ENCODE results near the gene TMED5.

The TMED5 gene

DNA sequence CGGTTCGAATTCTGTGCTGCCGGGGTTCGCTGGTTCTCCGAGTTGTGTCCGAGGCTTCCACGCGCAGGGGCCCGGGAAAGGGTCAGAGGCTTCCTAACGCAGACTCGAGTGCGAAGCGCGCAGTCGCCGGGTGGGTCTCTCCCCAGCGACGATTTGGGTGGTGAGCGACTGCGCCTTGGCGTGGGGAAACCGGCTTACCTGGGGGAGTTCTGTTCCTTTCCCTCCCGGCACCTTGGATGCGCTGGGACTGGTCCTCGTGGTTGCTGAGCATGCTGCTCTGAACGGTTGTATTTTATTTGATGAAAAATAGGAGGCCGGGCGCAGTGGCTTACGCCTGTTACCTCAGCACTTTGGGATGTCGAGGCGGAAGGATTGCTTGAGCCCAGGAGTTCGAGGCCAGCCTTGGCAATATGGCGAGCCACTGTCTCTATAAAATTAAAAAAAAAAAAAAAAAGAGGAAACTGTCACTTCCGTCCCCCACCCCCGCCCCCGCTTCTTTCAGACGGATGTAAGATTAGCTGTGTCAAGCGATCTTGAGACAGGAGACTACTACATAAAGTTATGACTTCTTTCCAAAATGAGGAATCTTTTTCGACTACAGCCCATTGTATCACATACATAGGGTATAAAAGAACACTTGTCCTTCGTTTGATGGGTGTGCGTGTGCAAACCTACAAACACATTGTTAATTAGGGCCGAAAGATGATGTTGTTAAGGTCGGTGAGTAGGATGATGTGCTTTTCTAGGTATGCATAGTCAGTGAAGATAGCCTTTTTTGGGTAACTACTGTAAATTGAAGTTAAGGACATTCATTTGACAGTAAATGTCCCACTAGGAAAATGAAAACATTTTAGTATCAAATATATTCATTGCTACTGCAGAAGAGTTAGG lies 755 bp upstream of the TMED5 start, which contains the start of gene CCDC18 (continued):
- TF ChIP-seq ZNF248 (tag by site-specific recombination; IDR thresholded peaks at IDR 0.05) (no peak), ZNF626 (tag by site-specific recombination; IDR thresholded peaks at IDR 0.05) (no peak)

DNA sequence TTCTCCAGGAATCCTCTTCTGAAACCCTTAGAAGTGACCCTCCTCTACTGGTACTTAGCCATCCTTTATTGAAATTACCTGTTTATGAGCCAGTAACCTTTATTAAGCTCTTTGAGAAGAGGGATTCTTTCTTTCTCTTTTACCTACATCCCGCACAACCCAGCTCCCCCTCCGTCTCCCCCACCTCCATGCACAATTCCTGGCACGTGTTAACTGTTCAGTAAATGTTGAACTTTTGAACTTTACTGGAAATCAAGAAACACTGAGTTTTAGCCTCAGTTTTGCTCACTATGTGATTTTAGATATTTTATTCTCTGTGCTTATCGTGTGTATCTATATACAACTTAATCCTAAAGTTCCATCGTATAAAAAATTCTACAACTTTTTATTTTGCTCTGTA lies 1.8 kb downstream of the TMED5 start:
- TF ChIP-seq, protein P1, sequence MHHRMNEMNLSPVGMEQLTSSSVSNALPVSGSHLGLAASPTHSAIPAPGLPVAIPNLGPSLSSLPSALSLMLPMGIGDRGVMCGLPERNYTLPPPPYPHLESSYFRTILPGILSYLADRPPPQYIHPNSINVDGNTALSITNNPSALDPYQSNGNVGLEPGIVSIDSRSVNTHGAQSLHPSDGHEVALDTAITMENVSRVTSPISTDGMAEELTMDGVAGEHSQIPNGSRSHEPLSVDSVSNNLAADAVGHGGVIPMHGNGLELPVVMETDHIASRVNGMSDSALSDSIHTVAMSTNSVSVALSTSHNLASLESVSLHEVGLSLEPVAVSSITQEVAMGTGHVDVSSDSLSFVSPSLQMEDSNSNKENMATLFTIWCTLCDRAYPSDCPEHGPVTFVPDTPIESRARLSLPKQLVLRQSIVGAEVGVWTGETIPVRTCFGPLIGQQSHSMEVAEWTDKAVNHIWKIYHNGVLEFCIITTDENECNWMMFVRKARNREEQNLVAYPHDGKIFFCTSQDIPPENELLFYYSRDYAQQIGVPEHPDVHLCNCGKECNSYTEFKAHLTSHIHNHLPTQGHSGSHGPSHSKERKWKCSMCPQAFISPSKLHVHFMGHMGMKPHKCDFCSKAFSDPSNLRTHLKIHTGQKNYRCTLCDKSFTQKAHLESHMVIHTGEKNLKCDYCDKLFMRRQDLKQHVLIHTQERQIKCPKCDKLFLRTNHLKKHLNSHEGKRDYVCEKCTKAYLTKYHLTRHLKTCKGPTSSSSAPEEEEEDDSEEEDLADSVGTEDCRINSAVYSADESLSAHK (tag by site-specific recombination; IDR thresholded peaks at IDR 0.05) = no peak
- no peak for TF ChIP-seq ZNF174 (tag by site-specific recombination; IDR thresholded peaks at IDR 0.05)
- no peak for TF ChIP-seq ZNF292 (tag by site-specific recombination; IDR thresholded peaks at IDR 0.05; ENCODE audit: borderline replicate concordance, low read depth)
- TF ChIP-seq MZF1 (tag by site-specific recombination; IDR thresholded peaks at IDR 0.05; ENCODE audit: borderline replicate concordance) = peak; percentile 28; the same call in 1 of the 2 replicates
- TF ChIP-seq, protein P2, sequence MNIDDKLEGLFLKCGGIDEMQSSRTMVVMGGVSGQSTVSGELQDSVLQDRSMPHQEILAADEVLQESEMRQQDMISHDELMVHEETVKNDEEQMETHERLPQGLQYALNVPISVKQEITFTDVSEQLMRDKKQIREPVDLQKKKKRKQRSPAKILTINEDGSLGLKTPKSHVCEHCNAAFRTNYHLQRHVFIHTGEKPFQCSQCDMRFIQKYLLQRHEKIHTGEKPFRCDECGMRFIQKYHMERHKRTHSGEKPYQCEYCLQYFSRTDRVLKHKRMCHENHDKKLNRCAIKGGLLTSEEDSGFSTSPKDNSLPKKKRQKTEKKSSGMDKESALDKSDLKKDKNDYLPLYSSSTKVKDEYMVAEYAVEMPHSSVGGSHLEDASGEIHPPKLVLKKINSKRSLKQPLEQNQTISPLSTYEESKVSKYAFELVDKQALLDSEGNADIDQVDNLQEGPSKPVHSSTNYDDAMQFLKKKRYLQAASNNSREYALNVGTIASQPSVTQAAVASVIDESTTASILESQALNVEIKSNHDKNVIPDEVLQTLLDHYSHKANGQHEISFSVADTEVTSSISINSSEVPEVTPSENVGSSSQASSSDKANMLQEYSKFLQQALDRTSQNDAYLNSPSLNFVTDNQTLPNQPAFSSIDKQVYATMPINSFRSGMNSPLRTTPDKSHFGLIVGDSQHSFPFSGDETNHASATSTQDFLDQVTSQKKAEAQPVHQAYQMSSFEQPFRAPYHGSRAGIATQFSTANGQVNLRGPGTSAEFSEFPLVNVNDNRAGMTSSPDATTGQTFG (tag by site-specific recombination; IDR thresholded peaks at IDR 0.05; ENCODE audit: borderline replicate concordance) = no peak
- TF ChIP-seq ZNF239 (tag by site-specific recombination; IDR thresholded peaks at IDR 0.05) = no peak
- TF ChIP-seq ZNF146 (tag by site-specific recombination; IDR thresholded peaks at IDR 0.05) = no peak
- no peak for TF ChIP-seq ZNF354C (tag by site-specific recombination; IDR thresholded peaks at IDR 0.05; ENCODE audit: borderline replicate concordance, low read depth)
- TF ChIP-seq, protein P3, sequence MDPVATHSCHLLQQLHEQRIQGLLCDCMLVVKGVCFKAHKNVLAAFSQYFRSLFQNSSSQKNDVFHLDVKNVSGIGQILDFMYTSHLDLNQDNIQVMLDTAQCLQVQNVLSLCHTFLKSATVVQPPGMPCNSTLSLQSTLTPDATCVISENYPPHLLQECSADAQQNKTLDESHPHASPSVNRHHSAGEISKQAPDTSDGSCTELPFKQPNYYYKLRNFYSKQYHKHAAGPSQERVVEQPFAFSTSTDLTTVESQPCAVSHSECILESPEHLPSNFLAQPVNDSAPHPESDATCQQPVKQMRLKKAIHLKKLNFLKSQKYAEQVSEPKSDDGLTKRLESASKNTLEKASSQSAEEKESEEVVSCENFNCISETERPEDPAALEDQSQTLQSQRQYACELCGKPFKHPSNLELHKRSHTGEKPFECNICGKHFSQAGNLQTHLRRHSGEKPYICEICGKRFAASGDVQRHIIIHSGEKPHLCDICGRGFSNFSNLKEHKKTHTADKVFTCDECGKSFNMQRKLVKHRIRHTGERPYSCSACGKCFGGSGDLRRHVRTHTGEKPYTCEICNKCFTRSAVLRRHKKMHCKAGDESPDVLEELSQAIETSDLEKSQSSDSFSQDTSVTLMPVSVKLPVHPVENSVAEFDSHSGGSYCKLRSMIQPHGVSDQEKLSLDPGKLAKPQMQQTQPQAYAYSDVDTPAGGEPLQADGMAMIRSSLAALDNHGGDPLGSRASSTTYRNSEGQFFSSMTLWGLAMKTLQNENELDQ (tag by site-specific recombination; IDR thresholded peaks at IDR 0.05; ENCODE audit: low read depth) = no peak
- TF ChIP-seq, protein P4, sequence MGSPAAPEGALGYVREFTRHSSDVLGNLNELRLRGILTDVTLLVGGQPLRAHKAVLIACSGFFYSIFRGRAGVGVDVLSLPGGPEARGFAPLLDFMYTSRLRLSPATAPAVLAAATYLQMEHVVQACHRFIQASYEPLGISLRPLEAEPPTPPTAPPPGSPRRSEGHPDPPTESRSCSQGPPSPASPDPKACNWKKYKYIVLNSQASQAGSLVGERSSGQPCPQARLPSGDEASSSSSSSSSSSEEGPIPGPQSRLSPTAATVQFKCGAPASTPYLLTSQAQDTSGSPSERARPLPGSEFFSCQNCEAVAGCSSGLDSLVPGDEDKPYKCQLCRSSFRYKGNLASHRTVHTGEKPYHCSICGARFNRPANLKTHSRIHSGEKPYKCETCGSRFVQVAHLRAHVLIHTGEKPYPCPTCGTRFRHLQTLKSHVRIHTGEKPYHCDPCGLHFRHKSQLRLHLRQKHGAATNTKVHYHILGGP (tag by site-specific recombination; IDR thresholded peaks at IDR 0.05) = peak; percentile 29; the same call in 1 of the 2 replicates
- TF ChIP-seq ZSCAN16 (tag by site-specific recombination; IDR thresholded peaks at IDR 0.05) = no peak
- TF ChIP-seq ZNF501 (tag by site-specific recombination; IDR thresholded peaks at IDR 0.05) = no peak
- TF ChIP-seq ZSCAN30 (tag by site-specific recombination; IDR thresholded peaks at IDR 0.05) = 0 out of 2 replicates have a peak, but pooled peaks have one; percentile 13
- TF ChIP-seq ZNF561 (tag by site-specific recombination; IDR thresholded peaks at IDR 0.05; ENCODE audit: borderline replicate concordance) = no peak
- TF ChIP-seq, protein P5, sequence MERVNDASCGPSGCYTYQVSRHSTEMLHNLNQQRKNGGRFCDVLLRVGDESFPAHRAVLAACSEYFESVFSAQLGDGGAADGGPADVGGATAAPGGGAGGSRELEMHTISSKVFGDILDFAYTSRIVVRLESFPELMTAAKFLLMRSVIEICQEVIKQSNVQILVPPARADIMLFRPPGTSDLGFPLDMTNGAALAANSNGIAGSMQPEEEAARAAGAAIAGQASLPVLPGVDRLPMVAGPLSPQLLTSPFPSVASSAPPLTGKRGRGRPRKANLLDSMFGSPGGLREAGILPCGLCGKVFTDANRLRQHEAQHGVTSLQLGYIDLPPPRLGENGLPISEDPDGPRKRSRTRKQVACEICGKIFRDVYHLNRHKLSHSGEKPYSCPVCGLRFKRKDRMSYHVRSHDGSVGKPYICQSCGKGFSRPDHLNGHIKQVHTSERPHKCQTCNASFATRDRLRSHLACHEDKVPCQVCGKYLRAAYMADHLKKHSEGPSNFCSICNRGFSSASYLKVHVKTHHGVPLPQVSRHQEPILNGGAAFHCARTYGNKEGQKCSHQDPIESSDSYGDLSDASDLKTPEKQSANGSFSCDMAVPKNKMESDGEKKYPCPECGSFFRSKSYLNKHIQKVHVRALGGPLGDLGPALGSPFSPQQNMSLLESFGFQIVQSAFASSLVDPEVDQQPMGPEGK (tag by site-specific recombination; IDR thresholded peaks at IDR 0.05) = peak; percentile 11; the same call in 1 of the 2 replicates
- no peak for TF ChIP-seq KLF1 (tag by site-specific recombination; IDR thresholded peaks at IDR 0.05)
- Histone ChIP-seq H3K27ac (ENCODE audit: extremely low read depth, low read depth, low read length) (no peak overlapping the region), H3K9me3 (ENCODE audit: control insufficient read depth, insufficient read depth, low read depth, low read length) (no peaks in the 10 kb centered on the region), H3K36me3 (ENCODE audit: control insufficient read depth in 2 of 2, insufficient read depth in 1 of 2, low read length in 2 of 2) (peaks cover 0 to 15% of the 10 kb centered on the region in 2 experiments; a peak in 2 of 3 replicates), H3K4me1 (ENCODE audit: control insufficient read depth, insufficient read depth, low read length) (no peaks in the 10 kb centered on the region), H3K4me3 (ENCODE audit: low read depth, low read length) (peak overlapping the region; percentile 98)
- CTCF ChIA-PET = interaction anchor here (0.5 to 1.1 kb wide), 2 partner anchors 52 to 325 kb away, joined by 3 read pairs; no protein-coding TSS in a partner anchor
- POLR2A ChIA-PET = interaction anchor here (3.6 kb wide), 1 partner anchor 99 kb away, joined by 16 read pairs; the partner anchor contains the start of gene MTF2
